H1 (cell line): ENCODE measurements around the gene PLN. TPM values are rescaled to one million over a fixed set of nuclear protein-coding genes. Genes with fewer than 3 reads are reported as not detected.

Experiments
- polyA plus RNA-seq, 7 experiments: library from polyadenylated mRNA; depleted of rRNA in 3 of 7; stranded (reverse) in 5 of 7; unstranded in 2 of 7; fragments of >200 nt in 5 of 7; fragments of 200-250 nt in 2 of 7; gene quantifications; 1 replicate in 5 of 7; 2 replicates in 1 of 7; 4 replicates in 1 of 7; pipeline versions ENCODE4 v1.2.1 to v1.2.3, GENCODE V29; 2011 to 2013; ENCODE audit warnings: missing spikeins in 2 of 7, mixed read lengths in 2 of 7
- total RNA-seq: library from RNA; stranded (reverse); fragmentation: NEBNext Ultra II Directional; extraction: Animal tissue kit (Norgen Biotek cat#: 25700); gene quantifications from 2 replicates; pipeline ENCODE4 v1.2.1, GENCODE V29; 2021

PLN gene
- total and polyA plus RNA-seq, 2 of the 8 experiments (the other 6 are each of a cell fraction or from before 2014, with no cell fraction given) = not detected

Other genes with a start within 250 kb of the PLN start
- 25.7 and 27.6 TPM in 2 replicates for gene CEP85L, start 103.3 kb downstream of the PLN start, total RNA-seq
- 3.2 and 3.8 TPM in 2 replicates for gene CEP85L, start 103.3 kb downstream of the PLN start, polyA plus RNA-seq (2011; rRNA removed)